Breast epithelium (tissue), 4 donors: Measurements from ENCODE around the gene KIAA0319L. TPM values are rescaled to one million over a fixed set of nuclear protein-coding genes. Genes with fewer than 3 reads are reported as not detected.

Source experiments
- DNase-seq, 2 donors: peaks; one replicate each; pipeline ENCODE4 v3.0.0-alpha.2; 2019; ENCODE audit warnings: low spot score in 2 of 2
- H3K27ac ChIP-seq, 2 donors: fragments of 200-600 bp; sonication (generic) in 1 of 2; one replicate each; pipeline ENCODE4 v1.5.1; 2016 to 2019; ENCODE audit warnings: mild to moderate bottlenecking in 1 of 2
- H3K27me3 ChIP-seq, 2 donors: fragments of 200-600 bp; sonication (generic) in 1 of 2; one replicate each; pipeline versions ENCODE4 v1.5.1 to v1.6.0; 2017 to 2019; ENCODE audit warnings: control low read depth in 1 of 2, mild to moderate bottlenecking in 1 of 2
- H3K36me3 ChIP-seq: fragments of 200-600 bp; one replicate; pipeline ENCODE4 v1.5.1; 2019
- H3K4me1 ChIP-seq, 2 donors: fragments of 200-600 bp; sonication (generic); one replicate each; pipeline ENCODE4 v1.5.1; 2016 to 2019; ENCODE audit warnings: control low read depth in 1 of 2
- H3K4me3 ChIP-seq, 3 donors: fragments of 200-600 bp; sonication (generic); 1 replicate in 2 of 3; 2 replicates in 1 of 3; pipeline ENCODE4 v1.5.1; 2016 to 2019; ENCODE audit warnings: mild to moderate bottlenecking in 3 of 3, moderate library complexity in 2 of 3
- H3K9me3 ChIP-seq, 2 donors: fragments of 200-600 bp; sonication (generic) in 1 of 2; one replicate each; pipeline ENCODE4 v1.5.1; 2016 to 2019; ENCODE audit warnings: control low read depth in 1 of 2
- CTCF ChIP-seq, 3 donors: fragments of 450-650 bp; IDR thresholded peaks; one replicate each; pipeline ENCODE4 v1.5.1; 2016 to 2017; ENCODE audit warnings: antibody characterized with exemption in 3 of 3, mild to moderate bottlenecking in 3 of 3, moderate library complexity in 3 of 3
- POLR2A ChIP-seq: fragments of 450-650 bp; IDR thresholded peaks from one replicate; pipeline ENCODE4 v1.6.1; 2016; ENCODE audit warnings: antibody characterized with exemption, mild to moderate bottlenecking, moderate library complexity
- POLR2AphosphoS5 ChIP-seq, 3 donors: sonication (generic); formaldehyde crosslinking; IDR thresholded peaks; one replicate each; pipeline ENCODE4 v1.6.1; 2017; ENCODE audit warnings: antibody characterized with exemption in 3 of 3
- intact Hi-C: fragments of 100-400 bp; cut with DNase I; formaldehyde crosslinking; loops from one replicate; pipeline ENCODE4 v1.15.1; 2023; ENCODE audit warnings: low total_unique reads
- total RNA-seq, 3 donors: library from RNA; depleted of rRNA; stranded (reverse); fragments of >200 nt; gene quantifications; one replicate each; pipeline ENCODE4 v1.1.0, GENCODE V29; 2016

Gene KIAA0319L
- total RNA-seq, 3 donors from 2014 or later = 49.0 to 104 (median 103) TPM

GRCh38 chr1:35594005-35594760, 37.0 kb upstream of the KIAA0319L start:
- Histone ChIP-seq H3K27me3 (no peaks in the 10 kb centered on the region), H3K4me3 (no peak overlapping the region), H3K36me3 (no peaks in the 10 kb centered on the region), H3K9me3 (no peaks in the 10 kb centered on the region), H3K4me1 (no peaks in the 10 kb centered on the region), H3K27ac (no peak overlapping the region)
- TF ChIP-seq POLR2AphosphoS5 (IDR thresholded peaks at IDR 0.05) = no peak
- no peak for TF ChIP-seq CTCF (IDR thresholded peaks at IDR 0.05)
- no peak for TF ChIP-seq POLR2A
- DNase-seq = no peak
- intact Hi-C loops = no loop called here

GRCh38 chr1:35592991-35593769, 36.0 kb upstream of the KIAA0319L start:
- no peak for DNase-seq
- Histone ChIP-seq H3K9me3 (no peaks in the 10 kb centered on the region), H3K36me3 (no peaks in the 10 kb centered on the region), H3K4me3 (no peak overlapping the region), H3K27me3 (no peaks in the 10 kb centered on the region), H3K27ac (no peak overlapping the region), H3K4me1 (no peaks in the 10 kb centered on the region)
- TF ChIP-seq POLR2A (no peak), CTCF (IDR thresholded peaks at IDR 0.05) (no peak), POLR2AphosphoS5 (IDR thresholded peaks at IDR 0.05) (no peak)
- intact Hi-C loops = no loop called here

- H3K27me3 ChIP-seq = no peaks in the 10 kb centered on the region
- no peaks in the 10 kb centered on the region for H3K36me3 ChIP-seq
- H3K4me3 ChIP-seq = no peak overlapping the region
- no peaks in the 10 kb centered on the region for H3K4me1 ChIP-seq
- intact Hi-C loops = no loop called here
- no peak for DNase-seq
- TF ChIP-seq POLR2AphosphoS5 (IDR thresholded peaks at IDR 0.05) = no peak
- TF ChIP-seq CTCF (IDR thresholded peaks at IDR 0.05) = no peak
- no peak for TF ChIP-seq POLR2A
- H3K9me3 ChIP-seq = no peaks in the 10 kb centered on the region
- H3K27ac ChIP-seq = no peak overlapping the region
Observed at GRCh38 chr1:35591211-35591610, 34.0 kb upstream of the KIAA0319L start.

- no peak overlapping the region for H3K27ac ChIP-seq
- H3K9me3 ChIP-seq = no peaks in the 10 kb centered on the region
- no peaks in the 10 kb centered on the region for H3K36me3 ChIP-seq
- no peaks in the 10 kb centered on the region for H3K4me1 ChIP-seq
- H3K27me3 ChIP-seq = no peaks in the 10 kb centered on the region
- DNase-seq = no peak
- intact Hi-C loops = no loop called here
- H3K4me3 ChIP-seq = no peak overlapping the region
- TF ChIP-seq POLR2A = no peak
- no peak for TF ChIP-seq POLR2AphosphoS5 (IDR thresholded peaks at IDR 0.05)
- TF ChIP-seq CTCF (IDR thresholded peaks at IDR 0.05) = no peak
Observed at GRCh38 chr1:35590476-35591040, 33.4 kb upstream of the KIAA0319L start.
